ENCODE data around the gene SLC25A28. TPM values are rescaled to one million over a fixed set of nuclear protein-coding genes. Genes with fewer than 3 reads are reported as not detected.

SLC25A28 gene
- total RNA-seq, 4 donors from 2014 or later: 22.1 to 36.2 (median 30.1) TPM

- Histone ChIP-seq H3K36me3 (no peaks in the 10 kb centered on the region), H3K4me1 (peaks cover 5 to 46% (median 23%) of the 10 kb centered on the region in 4 donors), H3K9me3 (no peaks in the 10 kb centered on the region), H3K27ac (peak overlapping the region; percentile 63 to 81 (median 70)), H3K27me3 (no peaks in the 10 kb centered on the region), H3K4me3 (no peak overlapping the region)
- intact Hi-C loops (cut with DNase I; ENCODE audit: low total_unique reads) (no loop called here), in situ Hi-C loops (cut with MboI; ENCODE audit: low pct_ligation_motif_present in 1 of 4, low pct_unique_long_range_greater_than_20kb in 1 of 4, low sequenced_read_pairs in 3 of 4) (no loop called here)
- TF ChIP-seq CTCF (IDR thresholded peaks at IDR 0.05) (no peak), POLR2AphosphoS5 (IDR thresholded peaks at IDR 0.05) (peak in 1 of 3 donors; percentile 21)
- 73% methylated on average over 3 of the region's 3 CpGs for WGBS, 2 donors (ENCODE audit: low coverage in 1 of 2)
- peak; percentile 71 for DNase-seq
Observed at GRCh38 chr10:99595236-99595635, 25.0 kb downstream of the SLC25A28 start.

DNA sequence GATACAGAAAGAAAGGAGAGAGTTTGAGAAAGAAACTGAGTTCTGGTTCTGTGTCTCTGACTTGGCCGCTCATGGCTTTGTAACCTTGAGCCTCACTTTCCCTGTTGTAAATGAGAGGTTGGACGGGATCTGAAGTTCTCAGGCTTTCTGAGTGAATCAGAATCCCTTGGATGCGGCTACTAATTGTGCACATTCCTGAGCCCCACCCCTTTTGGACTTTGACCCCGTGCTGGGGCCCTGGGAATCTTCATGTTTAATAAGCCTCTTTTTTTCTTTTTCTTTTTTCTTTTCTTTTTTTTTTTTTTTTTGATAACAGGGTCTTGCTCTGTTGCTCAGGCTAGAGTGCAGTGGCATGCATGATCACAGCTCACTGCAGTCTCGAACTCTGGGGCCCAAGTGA is 26.9 kb downstream of the SLC25A28 start:
- WGBS, 2 donors (ENCODE audit: low coverage in 1 of 2): 36 to 38% methylated on average over 4 to 5 of the region's 5 CpGs
- peak in 2 of 3 donors; percentile 24 to 46 for TF ChIP-seq POLR2AphosphoS5 (IDR thresholded peaks at IDR 0.05)
- TF ChIP-seq POLR2A (IDR thresholded peaks at IDR 0.05): no peak
- H3K4me3 ChIP-seq: no peak overlapping the region
- intact Hi-C loops (cut with DNase I; ENCODE audit: low total_unique reads): no loop called here
- peak; percentile 82 for DNase-seq
- H3K9me3 ChIP-seq: no peaks in the 10 kb centered on the region
- in situ Hi-C loops (cut with MboI; ENCODE audit: low pct_ligation_motif_present in 1 of 4, low pct_unique_long_range_greater_than_20kb in 1 of 4, low sequenced_read_pairs in 3 of 4): no loop called here
- H3K27ac ChIP-seq: peak overlapping the region; percentile 25 to 81 (median 68)
- H3K36me3 ChIP-seq: no peaks in the 10 kb centered on the region
- peaks cover 5 to 49% (median 23%) of the 10 kb centered on the region in 4 donors for H3K4me1 ChIP-seq
- H3K27me3 ChIP-seq: no peaks in the 10 kb centered on the region

GRCh38 chr10:99590799-99591198 is 29.4 kb downstream of the SLC25A28 start:
- 34 to 63% methylated on average over 7 of the region's 7 CpGs for WGBS, 2 donors (ENCODE audit: low coverage in 1 of 2)
- H3K27me3 ChIP-seq: no peaks in the 10 kb centered on the region
- H3K36me3 ChIP-seq: no peaks in the 10 kb centered on the region
- intact Hi-C loops (cut with DNase I; ENCODE audit: low total_unique reads) (no loop called here), in situ Hi-C loops (cut with MboI; ENCODE audit: low pct_ligation_motif_present in 1 of 4, low pct_unique_long_range_greater_than_20kb in 1 of 4, low sequenced_read_pairs in 3 of 4) (no loop called here)
- peaks cover 3 to 42% (median 17%) of the 10 kb centered on the region in 4 donors for H3K4me1 ChIP-seq
- no peaks in the 10 kb centered on the region for H3K9me3 ChIP-seq
- H3K4me3 ChIP-seq: no peak overlapping the region
- DNase-seq: peak; percentile 20
- TF ChIP-seq POLR2A (IDR thresholded peaks at IDR 0.05) (no peak), CTCF (IDR thresholded peaks at IDR 0.05) (no peak), POLR2AphosphoS5 (IDR thresholded peaks at IDR 0.05) (no peak), EP300 (IDR thresholded peaks at IDR 0.05; ENCODE audit: low read depth) (no peak)
- H3K27ac ChIP-seq: peak overlapping the region; percentile 34 to 45 (median 42)

GRCh38 chr10:99583687-99584086 is 36.6 kb downstream of the SLC25A28 start:
- TF ChIP-seq POLR2A (IDR thresholded peaks at IDR 0.05) (no peak), CTCF (IDR thresholded peaks at IDR 0.05) (no peak), EP300 (IDR thresholded peaks at IDR 0.05; ENCODE audit: low read depth) (no peak), POLR2AphosphoS5 (IDR thresholded peaks at IDR 0.05) (no peak)
- no peaks in the 10 kb centered on the region for H3K36me3 ChIP-seq
- DNase-seq: no peak
- in situ Hi-C loops (cut with MboI; ENCODE audit: low pct_ligation_motif_present in 1 of 4, low pct_unique_long_range_greater_than_20kb in 1 of 4, low sequenced_read_pairs in 3 of 4) (no loop called here), intact Hi-C loops (cut with DNase I; ENCODE audit: low total_unique reads) (no loop called here)
- 60 to 83% methylated on average over 1 to 8 of the region's 8 CpGs for WGBS, 2 donors (ENCODE audit: low coverage in 1 of 2)
- no peak overlapping the region for H3K4me3 ChIP-seq
- no peaks in the 10 kb centered on the region for H3K4me1 ChIP-seq
- no peak overlapping the region for H3K27ac ChIP-seq
- H3K27me3 ChIP-seq: no peaks in the 10 kb centered on the region
- H3K9me3 ChIP-seq: no peaks in the 10 kb centered on the region

DNA sequence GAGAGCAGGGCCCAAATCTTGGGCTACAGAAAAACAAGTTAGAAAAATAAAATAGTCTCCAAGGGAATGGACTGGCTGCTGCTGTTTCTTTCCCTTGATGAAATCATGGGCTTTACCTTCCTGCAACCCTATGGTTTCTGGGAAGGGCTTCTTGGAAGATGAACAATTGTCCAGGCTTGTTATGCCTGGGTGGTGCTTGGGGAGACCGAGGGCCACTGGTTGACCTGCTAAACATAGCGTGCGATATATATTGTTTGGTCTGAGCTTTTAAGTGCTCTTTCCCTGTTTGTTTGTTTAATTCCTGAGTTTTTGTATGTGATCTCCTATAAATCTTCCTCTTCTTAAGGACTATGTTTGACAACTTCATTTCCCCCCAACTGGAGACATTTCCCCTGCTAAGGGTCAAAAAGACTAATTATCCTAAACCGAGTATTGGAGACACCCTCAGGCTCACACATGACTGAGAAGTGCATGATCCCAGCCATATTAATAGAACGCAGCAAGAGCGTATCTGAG is 37.9 kb downstream of the SLC25A28 start:
- H3K9me3 ChIP-seq: no peaks in the 10 kb centered on the region
- WGBS, 2 donors (ENCODE audit: low coverage in 1 of 2): 58 to 71% methylated on average over 3 to 6 of the region's 6 CpGs
- no peak for TF ChIP-seq POLR2AphosphoS5 (IDR thresholded peaks at IDR 0.05)
- no peak overlapping the region for H3K27ac ChIP-seq
- intact Hi-C loops (cut with DNase I; ENCODE audit: low total_unique reads) (no loop called here), in situ Hi-C loops (cut with MboI; ENCODE audit: low pct_ligation_motif_present in 1 of 4, low pct_unique_long_range_greater_than_20kb in 1 of 4, low sequenced_read_pairs in 3 of 4) (no loop called here)
- no peak overlapping the region for H3K4me3 ChIP-seq
- DNase-seq: no peak
- H3K4me1 ChIP-seq: no peaks in the 10 kb centered on the region
- H3K27me3 ChIP-seq: no peaks in the 10 kb centered on the region
- no peaks in the 10 kb centered on the region for H3K36me3 ChIP-seq

Measured in transverse colon (tissue), 4 donors.